MV-4-11 (cell line): ENCODE measurements around the gene POTEM.
"Not testable (repeated sequence)": the region's sequence is repeated elsewhere in the genome, so short reads cannot be mapped to it uniquely, and the experiment has no call there.

Source experiments
- DNase-seq: peaks from one replicate; lab custom pipeline; 2025; lab: John Stamatoyannopoulos, UW

POTEM gene

DNA sequence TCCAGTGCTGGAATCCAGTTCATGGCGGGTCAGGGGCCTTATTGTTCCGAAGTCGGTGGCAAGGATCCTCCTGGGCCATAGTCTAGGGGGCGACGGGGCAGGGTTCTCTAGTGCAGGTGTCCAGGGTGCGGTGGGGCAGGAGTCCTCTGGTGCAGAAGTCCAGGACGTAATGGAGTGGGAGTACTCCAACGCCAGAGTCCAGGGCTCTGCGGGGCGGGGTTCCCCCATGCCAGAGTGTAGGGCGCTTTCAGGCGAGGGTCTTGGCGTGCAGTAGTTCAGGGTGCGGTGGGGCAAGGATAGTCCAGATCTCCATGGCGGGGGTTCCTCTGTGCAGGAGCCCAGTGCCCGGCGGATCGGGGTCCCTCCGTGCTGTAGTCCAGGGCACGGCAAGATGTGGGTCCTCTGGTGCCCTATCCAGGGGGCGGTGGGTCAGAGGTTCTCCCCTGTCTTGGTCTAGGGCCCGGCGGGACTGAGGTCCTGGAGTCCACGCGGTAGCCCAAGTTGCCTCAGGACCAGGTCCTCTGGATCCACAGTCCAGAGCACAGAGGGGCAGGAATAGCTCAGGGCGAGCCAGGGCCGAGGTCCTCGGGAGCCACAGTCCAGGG, 70.9 kb downstream of the POTEM start:
- DNase-seq: not testable (repeated sequence)

DNA sequence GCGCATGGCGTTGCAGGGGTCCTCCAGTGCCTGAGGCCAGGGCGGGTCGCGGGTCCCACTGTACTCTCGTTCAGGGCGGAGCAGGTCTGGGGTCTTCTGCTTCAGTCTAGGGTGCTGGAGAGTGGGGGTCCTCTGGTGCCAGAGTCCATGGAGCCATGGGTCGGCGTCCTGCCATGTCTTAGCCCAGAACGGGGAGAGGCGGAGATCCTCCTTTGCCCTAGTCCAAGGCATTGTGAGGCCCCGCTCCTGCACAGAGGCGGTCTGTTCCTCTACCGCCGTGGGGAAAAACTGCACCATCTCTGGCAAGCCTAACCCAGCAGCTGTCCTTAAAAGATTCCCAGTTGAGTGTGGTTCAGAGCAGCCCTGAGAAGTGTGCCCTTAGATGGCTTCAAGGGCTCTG, 71.6 kb downstream of the POTEM start:
- DNase-seq: not testable (repeated sequence)

DNA sequence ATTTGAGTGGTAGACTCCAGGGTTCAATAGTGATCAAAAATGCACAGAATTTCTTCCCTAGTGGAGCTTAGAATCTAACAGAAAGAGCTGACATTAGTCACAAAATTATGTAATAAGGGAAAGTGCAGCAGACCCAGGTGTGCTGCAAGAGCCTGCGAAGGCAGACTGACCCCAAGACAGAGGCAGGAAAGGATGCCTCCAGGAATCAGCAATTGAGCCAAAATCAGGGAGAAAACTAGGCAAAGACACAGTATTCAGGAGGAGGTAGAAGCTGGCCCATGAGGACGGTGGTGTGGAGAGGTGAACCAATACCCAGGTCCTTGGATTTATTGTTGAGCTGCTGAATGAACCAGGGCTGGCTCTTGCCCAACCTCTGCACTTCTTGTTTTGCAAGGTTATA, 76.2 kb downstream of the POTEM start:
- not testable (repeated sequence) for DNase-seq
